IMR-90 (cell line): ENCODE measurements around the gene SLC66A1. TPM values are rescaled to one million over a fixed set of nuclear protein-coding genes. Genes with fewer than 3 reads are reported as not detected.
A peak's percentile ranks its signal among the peaks of the same experiment; 100 is the strongest.

Source experiments
- ATAC-seq: fragments of 200-7000 bp; cut with Tn5 transposase; 2 replicates; pipeline ENCODE4 v1.9.1; 2020; ENCODE audit warnings: low read depth, mild to moderate bottlenecking, moderate library complexity
- BruUV-seq: library from RNA; stranded (reverse); fragments of 400-500 nt; replicated peaks from 2 replicates; lab custom pipeline; 2021; lab: Mats Ljungman, UMichigan
- CTCF ChIA-PET: fragments of 300-600 bp; formaldehyde crosslinking; extraction: SDS; loops from one replicate; lab custom pipeline; 2021; ENCODE audit warnings: antibody characterized with exemption; lab: Yijun Ruan, JAX
- POLR2A ChIA-PET: fragments of 300-600 bp; sonication (Branson Sonifier 250); formaldehyde crosslinking; loops from one replicate; lab custom pipeline; 2022; ENCODE audit warnings: antibody characterized with exemption; ENCODE audit not compliant: unreplicated experiment; lab: Charles Lee
- DNase-seq: peaks from one replicate; pipeline ENCODE4 v3.0.0; 2013
- H2AFZ ChIP-seq: replicated peaks from 2 replicates; pipeline ENCODE3; 2013; ENCODE audit warnings: low read length, mild to moderate bottlenecking; ENCODE audit not compliant: poor library complexity
- H2AK5ac ChIP-seq: 2 replicates; pipeline ENCODE4 v1.6.1; 2013; ENCODE audit warnings: low read depth, low read length, inconsistent platforms
- H2AK9ac ChIP-seq: replicated peaks from 2 replicates; pipeline ENCODE3; 2013; ENCODE audit warnings: mild to moderate bottlenecking, low read depth, low read length, moderate library complexity; ENCODE audit not compliant: poor library complexity
- H2BK120ac ChIP-seq: 2 replicates; pipeline ENCODE4 v1.6.1; 2013; ENCODE audit warnings: low read depth, low read length, inconsistent platforms
- H2BK15ac ChIP-seq: 3 replicates; pipeline ENCODE4 v1.6.1; 2013; ENCODE audit warnings: low read depth, low read length, inconsistent platforms
- H2BK20ac ChIP-seq: 2 replicates; pipeline ENCODE4 v1.6.1; 2013; ENCODE audit warnings: low read depth, mild to moderate bottlenecking, inconsistent platforms, low read length, moderate library complexity
- H2BK5ac ChIP-seq: 2 replicates; pipeline ENCODE4 v1.6.1; 2013; ENCODE audit warnings: mild to moderate bottlenecking, low read depth, low read length, inconsistent platforms; ENCODE audit not compliant: poor library complexity, severe bottlenecking
- H3K14ac ChIP-seq: replicated peaks from 2 replicates; pipeline ENCODE4 v1.6.1; 2013; ENCODE audit warnings: low read depth, low read length, inconsistent platforms
- H3K18ac ChIP-seq: 2 replicates; pipeline ENCODE4 v1.6.1; 2013; ENCODE audit warnings: low read depth, low read length, control low read depth
- H3K23ac ChIP-seq: 2 replicates; pipeline ENCODE4 v1.6.1; 2013; ENCODE audit warnings: low read depth, low read length, inconsistent platforms
- H3K27ac ChIP-seq: 2 replicates; pipeline ENCODE4 v1.5.1; 2013; ENCODE audit warnings: mild to moderate bottlenecking, control low read depth, low read length; ENCODE audit not compliant: insufficient read depth
- H3K27me3 ChIP-seq: 2 replicates; pipeline ENCODE4 v1.6.1; 2013; ENCODE audit warnings: low read length; ENCODE audit not compliant: control insufficient read depth, insufficient read depth
- H3K36me3 ChIP-seq: 2 replicates; pipeline ENCODE4 v1.6.1; 2013; ENCODE audit warnings: low read length, mixed read lengths; ENCODE audit not compliant: control insufficient read depth, insufficient read depth
- H3K4ac ChIP-seq: 2 replicates; pipeline ENCODE4 v1.6.1; 2013; ENCODE audit warnings: low read depth, low read length, inconsistent platforms
- H3K4me1 ChIP-seq: 2 replicates; pipeline ENCODE4 v1.6.1; 2013; ENCODE audit warnings: low read length, mixed read lengths; ENCODE audit not compliant: control insufficient read depth, insufficient read depth
- H3K4me2 ChIP-seq: 2 replicates; pipeline ENCODE4 v1.6.1; 2013; ENCODE audit warnings: low read depth, mild to moderate bottlenecking, control low read depth, low read length, moderate library complexity
- H3K4me3 ChIP-seq: 2 replicates; pipeline ENCODE4 v1.5.1; 2013; ENCODE audit warnings: low read depth, mild to moderate bottlenecking, control low read depth, low read length, moderate library complexity; ENCODE audit not compliant: insufficient read depth
- H3K56ac ChIP-seq: 2 replicates; pipeline ENCODE4 v1.6.1; 2013; ENCODE audit warnings: low read length, inconsistent platforms; ENCODE audit not compliant: insufficient read depth; ENCODE audit errors: extremely low read depth
- H3K79me1 ChIP-seq, 2 experiments: 2 replicates each; pipeline ENCODE4 v1.6.1; 2013; ENCODE audit warnings: low read length in 2 of 2, inconsistent platforms in 1 of 2, low read depth in 1 of 2
- H3K9ac ChIP-seq: 2 replicates; pipeline ENCODE4 v1.6.1; 2013; ENCODE audit warnings: low read depth, low read length, control low read depth
- H3K9me1 ChIP-seq: 2 replicates; pipeline ENCODE4 v1.6.1; 2013; ENCODE audit warnings: low read length, inconsistent platforms; ENCODE audit not compliant: insufficient read depth
- H3K9me3 ChIP-seq: 2 replicates; pipeline ENCODE4 v1.6.1; 2013; ENCODE audit warnings: low read length; ENCODE audit not compliant: control insufficient read depth, insufficient read depth
- H4K20me1 ChIP-seq: 2 replicates; pipeline ENCODE4 v1.6.1; 2013; ENCODE audit warnings: low read length, inconsistent platforms; ENCODE audit not compliant: insufficient read depth
- H4K5ac ChIP-seq: 2 replicates; pipeline ENCODE4 v1.6.1; 2013; ENCODE audit warnings: mild to moderate bottlenecking, low read depth, low read length, control low read depth
- H4K8ac ChIP-seq, 2 experiments: 2 replicates each; pipeline ENCODE4 v1.6.1; 2013; ENCODE audit warnings: low read depth in 2 of 2, low read length in 2 of 2, control low read depth in 1 of 2, inconsistent platforms in 1 of 2
- H4K91ac ChIP-seq: 2 replicates; pipeline ENCODE4 v1.6.1; 2013; ENCODE audit warnings: low read depth, low read length, inconsistent platforms; ENCODE audit not compliant: insufficient read depth
- BHLHE40 ChIP-seq: fragments of 150-350 bp; IDR thresholded peaks from 2 replicates; pipeline ENCODE4 v1.6.1; 2016; ENCODE audit warnings: mild to moderate bottlenecking, low read depth, low read length
- CEBPB ChIP-seq: IDR thresholded peaks from 2 replicates; pipeline ENCODE4 v1.6.1; 2012; ENCODE audit warnings: low read depth, low read length, improper control_type of control experiment
- CHD1 ChIP-seq: IDR thresholded peaks from 2 replicates; pipeline ENCODE4 v1.6.1; 2012; ENCODE audit warnings: low read depth, low read length, improper control_type of control experiment
- CTCF ChIP-seq: conservative IDR thresholded peaks from 2 replicates; pipeline ENCODE4 v1.5.1; 2012; ENCODE audit warnings: mild to moderate bottlenecking, low read depth, low read length, improper control_type of control experiment
- FOS ChIP-seq: fragments of 150-350 bp; IDR thresholded peaks from 2 replicates; pipeline ENCODE4 v1.6.1; 2016; ENCODE audit warnings: low read depth, low read length
- MAZ ChIP-seq: IDR thresholded peaks from 2 replicates; pipeline ENCODE4 v1.6.1; 2012; ENCODE audit warnings: low read depth, mild to moderate bottlenecking, low read length, improper control_type of control experiment, moderate library complexity, borderline replicate concordance
- MXI1 ChIP-seq: IDR thresholded peaks from 2 replicates; pipeline ENCODE4 v1.6.1; 2012; ENCODE audit warnings: low read depth, mild to moderate bottlenecking, low read length, moderate library complexity, borderline replicate concordance
- NFE2L2 ChIP-seq: fragments of 150-350 bp; IDR thresholded peaks from 2 replicates; pipeline ENCODE4 v1.6.1; 2016; ENCODE audit warnings: low read depth, mild to moderate bottlenecking, low read length
- POLR2A ChIP-seq: IDR thresholded peaks from 2 replicates; pipeline ENCODE4 v1.6.1; 2012; ENCODE audit warnings: mild to moderate bottlenecking, low read depth, low read length
- RAD21 ChIP-seq: IDR thresholded peaks from 2 replicates; pipeline ENCODE4 v1.6.1; 2012; ENCODE audit warnings: low read length, improper control_type of control experiment
- RCOR1 ChIP-seq: IDR thresholded peaks from 2 replicates; pipeline ENCODE4 v1.6.1; 2012; ENCODE audit warnings: mild to moderate bottlenecking, low read length, improper control_type of control experiment; ENCODE audit not compliant: insufficient replicate concordance
- RFX5 ChIP-seq: IDR thresholded peaks from 2 replicates; pipeline ENCODE4 v1.8.0; 2012; ENCODE audit warnings: low read depth, mild to moderate bottlenecking, low read length, moderate library complexity
- SMC3 ChIP-seq: fragments of 150-350 bp; IDR thresholded peaks from 2 replicates; pipeline ENCODE4 v1.6.1; 2016; ENCODE audit warnings: low read depth, mild to moderate bottlenecking, antibody characterized with exemption, low read length, moderate library complexity
- whole genome bisulfite sequencing, 2 experiments: methylation state at CpG; one replicate each; pipeline versions ENCODE4 v1.1.5 to v1.1.7; 2013; ENCODE audit warnings: missing lambda C conversion rate in 2 of 2; ENCODE audit not compliant: insufficient read length in 1 of 2; ENCODE audit errors: extremely low coverage in 2 of 2; 5-methylcytosine and 5-hydroxymethylcytosine counted together
- dilution Hi-C: fragments of 300-500 bp; cut with HindIII; formaldehyde crosslinking; loops from one replicate; pipeline ENCODE4 v1.14.3; 2018; ENCODE audit warnings: low sequenced_read_pairs; ENCODE audit not compliant: unreplicated experiment
- in situ Hi-C: fragments of 300-500 bp; cut with MboI; formaldehyde crosslinking; loops from 3 replicates; pipeline ENCODE4 v1.14.3; 2019; ENCODE audit warnings: low sequenced_read_pairs, inconsistent platforms, mixed read lengths
- intact Hi-C: fragments of 100-400 bp; cut with micrococcal nuclease; formaldehyde crosslinking; loops from 2 replicates; pipeline ENCODE4 v1.10.0; 2022
- polyA plus RNA-seq, 3 experiments: library from polyadenylated mRNA; depleted of rRNA; stranded (reverse); fragments of >200 nt; gene quantifications; 2 replicates each; pipeline ENCODE4 v1.2.3, GENCODE V29; 2012; ENCODE audit warnings: low replicate concordance in 1 of 3
- total RNA-seq: library from RNA; depleted of rRNA; stranded (reverse); fragments of >200 nt; gene quantifications from 2 replicates; pipeline ENCODE4 v1.2.3, GENCODE V29; 2012
- TF ChIP-seq, protein P1 (sequence below): fragments of 150-350 bp; IDR thresholded peaks from 2 replicates; pipeline ENCODE4 v1.6.1; 2017; ENCODE audit warnings: mild to moderate bottlenecking, antibody characterized with exemption, low read length, low read depth
- TF ChIP-seq, protein P2 (sequence below): fragments of 150-350 bp; IDR thresholded peaks from 2 replicates; pipeline ENCODE4 v1.6.1; 2016; ENCODE audit warnings: low read depth, mild to moderate bottlenecking, low read length, moderate library complexity, borderline replicate concordance

SLC66A1 gene
- total and polyA plus RNA-seq, 2 of the 4 experiments (the other 2 are of a cell fraction) = 6.8 to 18.9 TPM

DNA sequence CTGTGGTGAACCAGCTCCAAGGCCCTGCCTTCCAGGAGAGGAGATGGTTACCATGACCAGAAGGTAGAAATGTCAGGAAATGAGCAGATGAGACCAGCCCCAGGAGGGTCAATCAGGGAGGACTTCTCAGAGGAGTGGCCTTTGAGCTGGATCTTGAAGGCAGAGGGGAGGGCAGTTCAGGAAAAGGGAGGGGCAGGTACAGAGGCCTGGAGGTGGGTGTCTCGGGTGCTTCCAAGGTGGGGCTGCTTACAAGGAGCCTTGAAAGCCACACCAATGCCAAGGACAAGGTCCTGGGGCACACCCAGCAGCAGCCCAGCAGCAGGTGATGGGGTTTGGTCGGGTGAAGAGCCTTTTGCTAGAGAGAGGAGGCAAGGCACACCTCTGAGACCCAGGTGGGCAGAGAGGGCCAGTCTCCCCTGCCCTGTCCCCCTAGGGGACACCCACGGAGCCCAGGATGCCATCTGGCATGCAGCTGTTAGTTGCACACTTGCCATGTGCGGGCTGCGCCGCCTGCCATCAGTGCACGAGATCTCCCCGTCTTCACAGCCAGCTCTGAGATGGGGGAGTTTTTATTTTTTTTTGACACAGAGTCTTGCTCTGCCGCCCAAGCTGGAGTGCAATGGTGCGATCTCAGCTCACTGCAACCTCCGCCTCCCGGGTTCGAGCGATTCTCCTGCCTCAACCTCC, 18.5 kb downstream of the SLC66A1 start:
- H4K5ac ChIP-seq = no peak overlapping the region
- peaks cover 9% of the 10 kb centered on the region; the same call in 1 of the 2 replicates for H3K9me1 ChIP-seq
- dilution Hi-C loops = no loop called here
- H3K23ac ChIP-seq = no peak overlapping the region
- no peak overlapping the region for H2AK5ac ChIP-seq
- H2BK5ac ChIP-seq = no peak overlapping the region
- no peak overlapping the region for H2BK20ac ChIP-seq
- TF ChIP-seq MXI1 (no peak), NFE2L2 (no peak), RFX5 (no peak), SMC3 (no peak), POLR2A (no peak), RCOR1 (no peak), CHD1 (no peak), RAD21 (no peak), CEBPB (no peak), CTCF (no peak), BHLHE40 (no peak), FOS (no peak), MAZ (no peak)
- TF ChIP-seq, protein P1, sequence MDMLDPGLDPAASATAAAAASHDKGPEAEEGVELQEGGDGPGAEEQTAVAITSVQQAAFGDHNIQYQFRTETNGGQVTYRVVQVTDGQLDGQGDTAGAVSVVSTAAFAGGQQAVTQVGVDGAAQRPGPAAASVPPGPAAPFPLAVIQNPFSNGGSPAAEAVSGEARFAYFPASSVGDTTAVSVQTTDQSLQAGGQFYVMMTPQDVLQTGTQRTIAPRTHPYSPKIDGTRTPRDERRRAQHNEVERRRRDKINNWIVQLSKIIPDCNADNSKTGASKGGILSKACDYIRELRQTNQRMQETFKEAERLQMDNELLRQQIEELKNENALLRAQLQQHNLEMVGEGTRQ = no peak
- TF ChIP-seq, protein P2, sequence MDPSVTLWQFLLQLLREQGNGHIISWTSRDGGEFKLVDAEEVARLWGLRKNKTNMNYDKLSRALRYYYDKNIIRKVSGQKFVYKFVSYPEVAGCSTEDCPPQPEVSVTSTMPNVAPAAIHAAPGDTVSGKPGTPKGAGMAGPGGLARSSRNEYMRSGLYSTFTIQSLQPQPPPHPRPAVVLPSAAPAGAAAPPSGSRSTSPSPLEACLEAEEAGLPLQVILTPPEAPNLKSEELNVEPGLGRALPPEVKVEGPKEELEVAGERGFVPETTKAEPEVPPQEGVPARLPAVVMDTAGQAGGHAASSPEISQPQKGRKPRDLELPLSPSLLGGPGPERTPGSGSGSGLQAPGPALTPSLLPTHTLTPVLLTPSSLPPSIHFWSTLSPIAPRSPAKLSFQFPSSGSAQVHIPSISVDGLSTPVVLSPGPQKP = no peak
- no peaks in the 10 kb centered on the region for H3K79me1 ChIP-seq
- H3K4ac ChIP-seq = no peak overlapping the region
- H3K56ac ChIP-seq = no peak overlapping the region
- no peak overlapping the region for H3K4me3 ChIP-seq
- no peaks in the 10 kb centered on the region for H3K27me3 ChIP-seq
- H3K9me3 ChIP-seq = no peaks in the 10 kb centered on the region
- DNase-seq (no peak), ATAC-seq (no peak)
- in situ Hi-C loops = no loop called here
- ChIA-PET CTCF (no interaction called here), POLR2A (no interaction called here)
- H3K4me2 ChIP-seq = no peak overlapping the region
- H3K18ac ChIP-seq = no peak overlapping the region
- no peak overlapping the region for H3K27ac ChIP-seq
- BruUV-seq = no TSS peak
- peaks cover 37% of the 10 kb centered on the region for H3K36me3 ChIP-seq
- H2AK9ac ChIP-seq = peak overlapping the region; percentile 28
- H4K91ac ChIP-seq = no peak overlapping the region
- peaks cover 5% of the 10 kb centered on the region for H4K20me1 ChIP-seq
- no peak overlapping the region for H3K9ac ChIP-seq
- H4K8ac ChIP-seq = no peak overlapping the region
- H2BK120ac ChIP-seq = no peak overlapping the region
- no peaks in the 10 kb centered on the region for H3K4me1 ChIP-seq
- intact Hi-C loops = no loop called here
- 100% methylated on average over 1 of the region's 14 CpGs; no CpG with 5 or more reads in 1 of the 2 experiments for WGBS, 2 experiments
- H2BK15ac ChIP-seq = no peak overlapping the region
- no peak overlapping the region for H2AFZ ChIP-seq
- H3K14ac ChIP-seq = no peak overlapping the region
